ENCODE results near the gene SEMA4A.

The SEMA4A gene

DNA sequence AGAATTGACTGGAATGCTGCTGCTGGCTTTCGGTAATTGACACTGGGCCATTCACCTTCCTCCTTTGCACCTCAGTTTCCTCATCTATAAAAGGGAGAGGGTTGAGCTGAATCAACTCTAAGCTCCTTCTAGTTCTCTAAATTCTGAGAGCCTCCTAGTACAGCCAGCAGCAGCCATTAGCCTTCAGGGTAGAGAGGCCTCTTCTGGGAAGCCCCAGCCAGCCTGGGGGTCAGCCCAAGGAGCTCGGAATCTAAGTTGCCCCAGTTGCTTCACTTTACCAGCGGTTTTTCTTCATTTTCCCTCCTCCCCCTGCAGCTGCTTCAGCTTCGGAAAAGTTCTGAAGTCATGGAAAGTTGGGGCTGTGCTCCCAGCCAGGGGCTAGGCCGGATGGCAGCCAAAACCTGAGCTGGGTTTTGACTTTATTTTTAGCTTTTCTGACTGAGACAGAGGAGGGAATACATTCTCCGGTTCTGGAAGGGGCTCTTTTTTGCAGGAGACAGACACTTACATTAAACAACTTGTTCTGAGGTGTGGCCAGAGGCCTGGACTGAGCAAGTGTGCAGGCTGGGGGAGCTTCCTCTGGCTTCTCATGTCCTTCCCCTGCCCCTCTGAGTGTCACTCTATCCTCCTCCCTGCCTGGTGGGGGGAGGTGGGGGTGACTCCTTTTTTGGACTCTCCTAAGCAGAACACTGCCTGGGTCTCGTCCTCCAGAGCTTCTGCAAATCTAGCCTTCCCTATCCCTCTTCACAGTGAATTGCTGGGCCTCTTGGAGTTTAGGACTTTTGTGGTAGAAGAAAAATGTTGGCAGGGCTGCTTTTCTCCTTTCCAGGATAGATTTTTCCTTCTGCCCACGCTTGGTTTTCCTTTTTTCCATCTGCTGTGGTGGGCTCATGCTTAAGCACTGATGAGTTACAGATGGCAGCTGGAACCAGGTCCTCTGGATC, 24.5 kb upstream of the SEMA4A start:
- H3K4me1 ChIP-seq (ENCODE audit: control insufficient read depth in 1 of 2, insufficient read depth in 2 of 2, low read length in 2 of 2): peaks cover 36 to 67% of the 10 kb centered on the region in 2 donors
- peaks cover 17 to 39% of the 10 kb centered on the region in 2 donors for H3K36me3 ChIP-seq (ENCODE audit: control insufficient read depth in 1 of 2, insufficient read depth in 2 of 2, low read length in 2 of 2)
- no peaks in the 10 kb centered on the region for H3K27me3 ChIP-seq (ENCODE audit: low read depth, low read length)
- peak overlapping the region; percentile 99 for H3K27ac ChIP-seq (ENCODE audit: low read length)
- peak overlapping the region; percentile 50 to 55 for H3K4me3 ChIP-seq (ENCODE audit: low read depth in 1 of 2, low read length in 2 of 2)
- H3K9me3 ChIP-seq (ENCODE audit: control insufficient read depth in 1 of 2, low read length in 2 of 2): no peaks in the 10 kb centered on the region

DNA sequence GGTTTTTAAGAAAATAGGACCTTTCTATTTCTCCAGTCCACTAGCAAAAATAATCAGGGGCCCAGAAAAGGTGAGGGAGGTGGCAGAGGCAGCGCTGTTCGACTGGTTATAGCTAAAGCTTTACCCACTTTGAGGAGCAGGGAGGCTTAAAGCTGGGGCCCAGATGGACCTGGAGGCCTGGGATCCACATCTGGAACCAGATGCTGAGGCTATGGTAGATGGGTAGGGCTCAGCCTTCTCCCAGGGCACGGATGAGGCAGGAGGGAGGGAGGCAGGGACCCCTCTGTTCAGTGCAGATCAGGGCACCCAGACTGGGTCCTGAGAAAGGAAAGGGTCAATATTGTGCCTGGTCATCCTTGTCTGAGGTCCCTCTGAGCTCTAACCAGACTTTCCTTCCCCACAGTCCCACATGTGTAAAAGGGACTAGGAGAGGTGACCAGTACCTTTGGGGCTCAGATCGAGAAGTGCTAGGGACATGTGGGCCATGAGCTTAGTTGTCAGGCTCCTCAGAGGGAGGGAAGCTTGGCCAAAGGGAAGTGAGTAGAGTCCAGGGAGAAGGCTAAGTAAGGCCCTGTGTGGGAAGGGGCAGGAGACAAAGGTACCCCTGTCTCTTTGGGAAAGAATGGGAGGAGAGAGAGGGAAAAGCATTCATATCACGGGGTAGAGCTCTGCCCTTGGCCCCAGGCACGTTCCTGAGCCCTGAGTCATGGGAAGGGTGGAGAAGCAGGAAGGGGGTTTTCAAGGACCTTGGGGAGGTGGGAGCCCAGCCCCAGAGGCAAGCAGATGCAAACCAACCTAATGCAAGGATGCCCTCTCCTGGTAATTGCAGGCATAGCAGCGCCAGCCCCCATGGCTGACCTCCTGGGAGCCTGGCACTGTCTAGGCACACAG, 23.5 kb upstream of the SEMA4A start:
- Histone ChIP-seq H3K36me3 (ENCODE audit: control insufficient read depth in 1 of 2, insufficient read depth in 2 of 2, low read length in 2 of 2) (peaks cover 28 to 48% of the 10 kb centered on the region in 2 donors), H3K4me3 (ENCODE audit: low read depth in 1 of 2, low read length in 2 of 2) (peak overlapping the region; percentile 34 to 55), H3K4me1 (ENCODE audit: control insufficient read depth in 1 of 2, insufficient read depth in 2 of 2, low read length in 2 of 2) (peaks cover 27 to 57% of the 10 kb centered on the region in 2 donors), H3K27ac (ENCODE audit: low read length) (peak overlapping the region; percentile 99), H3K27me3 (ENCODE audit: low read depth, low read length) (no peaks in the 10 kb centered on the region), H3K9me3 (ENCODE audit: control insufficient read depth in 1 of 2, low read length in 2 of 2) (no peaks in the 10 kb centered on the region)

DNA sequence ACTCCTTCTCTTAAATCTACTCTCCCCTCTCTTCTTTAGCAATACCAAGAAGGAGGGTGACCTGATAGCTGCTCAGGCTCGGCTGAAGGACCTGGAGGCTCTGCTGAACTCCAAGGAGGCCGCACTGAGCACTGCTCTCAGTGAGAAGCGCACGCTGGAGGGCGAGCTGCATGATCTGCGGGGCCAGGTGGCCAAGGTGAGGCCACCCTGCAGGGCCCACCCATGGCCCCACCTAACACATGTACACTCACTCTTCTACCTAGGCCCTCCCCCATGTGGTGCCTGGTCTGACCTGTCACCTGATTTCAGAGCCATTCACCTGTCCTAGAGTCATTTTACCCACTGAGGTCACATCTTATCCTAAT, 22.8 kb upstream of the SEMA4A start:
- H3K9me3 ChIP-seq (ENCODE audit: control insufficient read depth in 1 of 2, low read length in 2 of 2): no peaks in the 10 kb centered on the region
- H3K4me1 ChIP-seq (ENCODE audit: control insufficient read depth in 1 of 2, insufficient read depth in 2 of 2, low read length in 2 of 2): peaks cover 25 to 51% of the 10 kb centered on the region in 2 donors
- peak overlapping the region; percentile 99 for H3K27ac ChIP-seq (ENCODE audit: low read length)
- H3K36me3 ChIP-seq (ENCODE audit: control insufficient read depth in 1 of 2, insufficient read depth in 2 of 2, low read length in 2 of 2): peaks cover 34 to 54% of the 10 kb centered on the region in 2 donors
- peak overlapping the region in 1 of 2 donors; percentile 55 for H3K4me3 ChIP-seq (ENCODE audit: low read depth in 1 of 2, low read length in 2 of 2)
- H3K27me3 ChIP-seq (ENCODE audit: low read depth, low read length): no peaks in the 10 kb centered on the region

- H3K36me3 ChIP-seq (ENCODE audit: control insufficient read depth in 1 of 2, insufficient read depth in 2 of 2, low read length in 2 of 2): peaks cover 60 to 78% of the 10 kb centered on the region in 2 donors
- no peaks in the 10 kb centered on the region for H3K9me3 ChIP-seq (ENCODE audit: control insufficient read depth in 1 of 2, low read length in 2 of 2)
- peaks cover 3 to 30% of the 10 kb centered on the region in 2 donors for H3K4me1 ChIP-seq (ENCODE audit: control insufficient read depth in 1 of 2, insufficient read depth in 2 of 2, low read length in 2 of 2)
- H3K27ac ChIP-seq (ENCODE audit: low read length): no peak overlapping the region
- no peaks in the 10 kb centered on the region for H3K27me3 ChIP-seq (ENCODE audit: low read depth, low read length)
- no peak overlapping the region for H3K4me3 ChIP-seq (ENCODE audit: low read depth in 1 of 2, low read length in 2 of 2)
Measured at GRCh38 chr1:156134716-156135435, 18.5 kb upstream of the SEMA4A start.

GRCh38 chr1:156135930-156136871, 17.2 kb upstream of the SEMA4A start:
- H3K4me1 ChIP-seq (ENCODE audit: control insufficient read depth in 1 of 2, insufficient read depth in 2 of 2, low read length in 2 of 2): peaks cover 0 to 33% of the 10 kb centered on the region in 2 donors
- H3K4me3 ChIP-seq (ENCODE audit: low read depth in 1 of 2, low read length in 2 of 2): no peak overlapping the region
- H3K36me3 ChIP-seq (ENCODE audit: control insufficient read depth in 1 of 2, insufficient read depth in 2 of 2, low read length in 2 of 2): peaks cover 65 to 81% of the 10 kb centered on the region in 2 donors
- no peaks in the 10 kb centered on the region for H3K9me3 ChIP-seq (ENCODE audit: control insufficient read depth in 1 of 2, low read length in 2 of 2)
- H3K27me3 ChIP-seq (ENCODE audit: low read depth, low read length): no peaks in the 10 kb centered on the region
- no peak overlapping the region for H3K27ac ChIP-seq (ENCODE audit: low read length)

GRCh38 chr1:156136970-156137483, 16.4 kb upstream of the SEMA4A start:
- Histone ChIP-seq H3K4me1 (ENCODE audit: control insufficient read depth in 1 of 2, insufficient read depth in 2 of 2, low read length in 2 of 2) (peaks cover 0 to 36% of the 10 kb centered on the region in 2 donors), H3K27ac (ENCODE audit: low read length) (no peak overlapping the region), H3K27me3 (ENCODE audit: low read depth, low read length) (no peaks in the 10 kb centered on the region), H3K9me3 (ENCODE audit: control insufficient read depth in 1 of 2, low read length in 2 of 2) (no peaks in the 10 kb centered on the region), H3K36me3 (ENCODE audit: control insufficient read depth in 1 of 2, insufficient read depth in 2 of 2, low read length in 2 of 2) (peaks cover 65 to 74% of the 10 kb centered on the region in 2 donors), H3K4me3 (ENCODE audit: low read depth in 1 of 2, low read length in 2 of 2) (no peak overlapping the region)

DNA sequence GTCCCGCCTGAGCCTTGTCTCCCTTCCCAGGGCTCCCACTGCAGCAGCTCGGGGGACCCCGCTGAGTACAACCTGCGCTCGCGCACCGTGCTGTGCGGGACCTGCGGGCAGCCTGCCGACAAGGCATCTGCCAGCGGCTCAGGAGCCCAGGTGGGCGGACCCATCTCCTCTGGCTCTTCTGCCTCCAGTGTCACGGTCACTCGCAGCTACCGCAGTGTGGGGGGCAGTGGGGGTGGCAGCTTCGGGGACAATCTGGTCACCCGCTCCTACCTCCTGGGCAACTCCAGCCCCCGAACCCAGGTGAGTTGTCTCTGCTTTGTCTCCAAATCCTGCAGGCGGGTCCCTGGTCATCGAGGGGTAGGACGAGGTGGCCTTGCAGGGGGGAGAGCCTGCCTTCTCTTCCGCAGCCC, 14.9 kb upstream of the SEMA4A start:
- Histone ChIP-seq H3K4me3 (ENCODE audit: low read depth in 1 of 2, low read length in 2 of 2) (no peak overlapping the region), H3K9me3 (ENCODE audit: control insufficient read depth in 1 of 2, low read length in 2 of 2) (no peaks in the 10 kb centered on the region), H3K4me1 (ENCODE audit: control insufficient read depth in 1 of 2, insufficient read depth in 2 of 2, low read length in 2 of 2) (peaks cover 0 to 36% of the 10 kb centered on the region in 2 donors)

GRCh38 chr1:156140879-156141707, 12.3 kb upstream of the SEMA4A start:
- Histone ChIP-seq H3K9me3 (ENCODE audit: control insufficient read depth in 1 of 2, low read length in 2 of 2) (no peaks in the 10 kb centered on the region), H3K4me1 (ENCODE audit: control insufficient read depth in 1 of 2, insufficient read depth in 2 of 2, low read length in 2 of 2) (peaks cover 6 to 44% of the 10 kb centered on the region in 2 donors), H3K36me3 (ENCODE audit: control insufficient read depth in 1 of 2, insufficient read depth in 2 of 2, low read length in 2 of 2) (peaks cover 35 to 38% of the 10 kb centered on the region in 2 donors), H3K4me3 (ENCODE audit: low read depth in 1 of 2, low read length in 2 of 2) (no peak overlapping the region), H3K27ac (ENCODE audit: low read length) (no peak overlapping the region), H3K27me3 (ENCODE audit: low read depth, low read length) (no peaks in the 10 kb centered on the region)

More for the DNA sequence above, 14.9 kb upstream of the SEMA4A start:
- Histone ChIP-seq H3K27ac (ENCODE audit: low read length) (no peak overlapping the region), H3K36me3 (ENCODE audit: control insufficient read depth in 1 of 2, insufficient read depth in 2 of 2, low read length in 2 of 2) (peaks cover 61 to 64% of the 10 kb centered on the region in 2 donors), H3K27me3 (ENCODE audit: low read depth, low read length) (no peaks in the 10 kb centered on the region)

DNA sequence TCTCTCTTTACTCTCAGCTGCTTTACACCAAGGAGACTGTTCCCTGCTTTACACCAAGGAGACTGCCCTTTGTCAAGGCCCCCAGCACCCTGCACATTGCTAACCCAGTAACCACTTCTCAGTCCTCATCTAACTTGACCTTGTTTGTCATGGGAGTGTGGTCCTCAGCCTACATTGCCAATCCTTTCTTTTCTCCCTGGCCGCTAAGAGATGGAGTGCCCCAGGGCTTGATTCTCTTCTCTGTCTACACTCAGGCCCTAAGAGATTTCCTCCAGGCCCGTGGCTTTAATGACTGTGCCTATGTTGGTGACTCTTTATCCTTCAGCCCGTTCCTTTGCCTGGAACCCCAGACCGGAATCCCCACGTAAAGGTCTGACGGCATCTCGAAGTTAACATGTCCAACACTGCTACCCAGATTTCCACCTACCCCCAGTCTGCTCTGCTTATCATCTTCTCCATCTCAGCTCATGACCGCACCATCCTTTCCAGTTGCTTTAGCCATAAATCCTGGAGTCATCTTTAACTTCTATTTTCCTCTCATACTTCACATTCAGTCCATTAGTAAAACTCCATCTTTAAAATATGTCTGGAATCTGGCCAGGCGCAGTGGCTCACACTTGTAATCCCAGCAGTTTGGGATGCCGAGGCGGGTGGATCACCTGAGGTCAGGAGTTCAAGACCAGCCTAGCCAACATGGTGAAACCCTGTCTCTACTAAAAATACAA, 9.5 kb upstream of the SEMA4A start:
- no peaks in the 10 kb centered on the region for H3K9me3 ChIP-seq (ENCODE audit: control insufficient read depth in 1 of 2, low read length in 2 of 2)
- peaks cover 8 to 10% of the 10 kb centered on the region in 2 donors for H3K36me3 ChIP-seq (ENCODE audit: control insufficient read depth in 1 of 2, insufficient read depth in 2 of 2, low read length in 2 of 2)
- no peak overlapping the region for H3K27ac ChIP-seq (ENCODE audit: low read length)
- H3K4me1 ChIP-seq (ENCODE audit: control insufficient read depth in 1 of 2, insufficient read depth in 2 of 2, low read length in 2 of 2): peaks cover 14 to 43% of the 10 kb centered on the region in 2 donors
- no peaks in the 10 kb centered on the region for H3K27me3 ChIP-seq (ENCODE audit: low read depth, low read length)
- H3K4me3 ChIP-seq (ENCODE audit: low read depth in 1 of 2, low read length in 2 of 2): no peak overlapping the region
